Stimulated activated CD8-positive, alpha-beta memory T cell treated with anti-CD3 and anti-CD28 coated beads, Interleukin-12 subunit alpha, Interleukin-12 subunit beta, amount 100 ng/mL, for 24 hours (primary cell): ENCODE measurements around the gene DHRS13.
"Not testable (repeated sequence)": the region's sequence is repeated elsewhere in the genome, so short reads cannot be mapped to it uniquely, and the experiment has no call there.

Experiments used
- DNase-seq: peaks from one replicate; pipeline ENCODE4 v3.0.0-alpha.2; 2020; ENCODE audit errors: extremely low read depth

DHRS13 gene

DNA sequence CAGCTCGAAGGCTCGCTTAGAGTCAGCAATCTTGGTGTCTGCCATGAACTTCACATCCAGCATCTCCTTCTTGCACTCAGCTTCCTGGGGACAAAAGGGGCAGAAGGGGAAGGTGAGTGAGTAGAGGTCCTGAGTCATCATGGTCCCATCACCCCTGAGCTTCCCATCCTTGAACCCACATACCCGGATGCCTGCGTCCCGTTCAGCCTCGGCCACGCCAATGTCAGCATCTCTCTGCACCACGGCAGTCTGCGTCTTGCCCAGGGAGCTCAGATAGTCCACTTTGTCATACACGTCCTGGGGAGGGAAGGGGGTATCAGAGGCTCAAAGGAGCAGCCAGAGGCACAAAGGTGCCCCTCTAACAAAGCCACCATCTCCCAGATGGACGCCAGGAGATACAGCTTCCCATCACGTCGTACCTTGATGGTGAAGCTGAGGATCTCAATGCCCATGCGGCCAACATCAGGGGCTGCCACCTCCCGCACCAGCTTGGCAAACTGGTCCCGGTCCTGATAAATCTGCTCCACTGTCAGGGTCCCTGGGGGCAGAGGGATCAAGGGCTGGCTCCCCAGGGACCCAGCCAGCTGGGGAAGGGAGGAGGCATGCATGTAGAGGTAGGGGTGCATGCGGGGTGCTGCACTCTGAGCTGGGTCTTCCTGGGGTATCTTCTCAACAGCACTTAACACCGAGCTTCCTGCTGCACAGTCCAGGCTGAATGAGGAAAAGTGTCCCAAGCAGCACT is 20.6 kb downstream of the DHRS13 start:
- DNase-seq = no peak

DNA sequence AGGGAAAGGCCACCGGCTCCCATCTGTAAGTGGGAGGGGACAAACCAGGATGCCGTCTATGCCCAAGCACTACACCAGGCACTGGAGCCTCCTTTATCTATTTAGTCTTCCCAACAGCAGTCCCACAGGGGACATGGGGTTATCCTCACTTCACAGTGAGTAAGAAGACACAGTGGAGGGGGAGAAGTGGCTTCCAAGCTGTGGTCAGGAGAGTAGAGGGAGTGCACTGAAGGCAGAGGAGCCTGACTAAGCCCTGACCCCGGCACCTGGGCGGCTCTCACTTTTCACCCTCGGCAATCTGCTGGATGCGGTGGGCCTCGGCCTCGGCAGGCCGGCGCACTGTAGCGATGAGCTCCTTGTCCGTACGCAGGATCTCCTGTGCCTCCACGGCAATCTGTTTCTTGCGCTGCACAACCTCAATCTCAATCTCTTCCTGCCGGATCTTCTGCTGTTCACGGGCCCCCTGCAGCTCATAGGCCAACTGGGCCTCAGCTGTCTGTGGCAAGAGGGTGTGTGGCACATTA is 21.3 kb downstream of the DHRS13 start:
- DNase-seq = no peak

DNA sequence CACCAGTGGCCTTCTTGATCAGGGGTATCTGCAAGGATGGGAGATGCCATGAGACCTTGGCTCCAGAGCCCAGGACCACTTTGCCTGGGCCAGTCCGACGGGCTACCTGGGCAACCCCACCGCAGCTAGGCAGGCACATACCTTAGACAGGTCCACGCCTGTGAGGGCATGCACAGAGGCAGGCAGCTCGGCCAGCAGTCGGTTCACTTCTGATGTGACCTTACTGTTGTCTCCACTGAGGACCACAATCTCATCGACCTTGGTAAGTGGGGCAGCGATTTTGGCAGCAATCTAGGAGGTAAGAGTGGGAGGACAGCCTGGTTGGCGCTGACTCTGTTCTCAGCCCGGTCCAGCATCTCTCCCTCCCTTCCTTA is 22.3 kb downstream of the DHRS13 start:
- DNase-seq = no peak

DNA sequence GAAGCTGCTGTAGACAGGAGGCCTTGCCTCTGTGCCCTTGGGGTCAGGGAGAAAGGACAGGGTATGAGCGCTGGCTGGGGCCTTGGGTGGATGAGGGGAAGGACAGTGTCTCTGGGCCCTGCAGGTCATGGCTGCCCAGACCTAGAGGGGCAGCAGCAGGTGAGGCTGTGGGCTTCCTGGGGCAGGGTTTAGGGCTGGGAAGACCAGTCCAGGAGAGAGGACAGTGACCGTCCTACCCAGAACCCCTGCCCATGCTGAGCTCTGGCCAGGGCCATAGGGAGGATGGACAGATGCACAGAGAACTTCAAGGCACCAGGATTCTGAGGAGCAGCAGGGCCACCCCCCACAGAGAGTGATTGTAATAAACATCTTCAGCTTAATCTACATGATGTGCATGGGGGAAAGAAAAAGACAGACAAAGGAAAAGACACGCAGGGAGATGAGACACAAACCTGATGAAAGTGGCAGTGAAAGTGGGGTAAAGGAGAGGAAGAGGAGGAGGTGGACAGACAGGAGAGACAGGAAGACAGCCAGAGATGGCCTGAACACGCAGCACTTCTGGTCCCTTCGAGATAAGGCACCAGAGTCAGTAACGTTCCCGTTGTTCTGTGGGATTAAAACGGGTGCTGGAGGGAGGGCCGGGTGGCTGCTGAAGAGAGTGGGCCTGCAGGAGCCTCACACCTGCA is 22.9 kb downstream of the DHRS13 start:
- DNase-seq = no peak

DNA sequence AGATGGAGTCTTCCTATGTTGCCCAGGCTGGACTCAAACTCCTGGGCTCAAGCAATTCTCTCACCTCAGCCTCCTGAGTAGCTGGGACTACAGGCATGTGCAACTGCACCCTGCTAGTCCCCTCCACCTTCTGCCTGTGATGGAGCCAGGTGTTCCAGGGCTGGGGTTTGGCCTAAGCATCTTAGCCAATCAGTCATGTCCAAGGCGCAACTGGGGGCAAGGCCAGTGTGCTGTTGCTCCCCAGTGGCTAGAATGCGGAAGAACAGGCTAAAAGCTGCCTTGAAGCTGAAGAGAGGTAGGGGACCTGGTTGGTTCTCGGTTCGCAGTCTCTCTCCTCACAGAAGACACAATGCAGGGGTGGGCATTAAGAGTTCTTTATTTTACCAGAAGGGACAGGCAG is 23.9 kb downstream of the DHRS13 start:
- DNase-seq = no peak

DNA sequence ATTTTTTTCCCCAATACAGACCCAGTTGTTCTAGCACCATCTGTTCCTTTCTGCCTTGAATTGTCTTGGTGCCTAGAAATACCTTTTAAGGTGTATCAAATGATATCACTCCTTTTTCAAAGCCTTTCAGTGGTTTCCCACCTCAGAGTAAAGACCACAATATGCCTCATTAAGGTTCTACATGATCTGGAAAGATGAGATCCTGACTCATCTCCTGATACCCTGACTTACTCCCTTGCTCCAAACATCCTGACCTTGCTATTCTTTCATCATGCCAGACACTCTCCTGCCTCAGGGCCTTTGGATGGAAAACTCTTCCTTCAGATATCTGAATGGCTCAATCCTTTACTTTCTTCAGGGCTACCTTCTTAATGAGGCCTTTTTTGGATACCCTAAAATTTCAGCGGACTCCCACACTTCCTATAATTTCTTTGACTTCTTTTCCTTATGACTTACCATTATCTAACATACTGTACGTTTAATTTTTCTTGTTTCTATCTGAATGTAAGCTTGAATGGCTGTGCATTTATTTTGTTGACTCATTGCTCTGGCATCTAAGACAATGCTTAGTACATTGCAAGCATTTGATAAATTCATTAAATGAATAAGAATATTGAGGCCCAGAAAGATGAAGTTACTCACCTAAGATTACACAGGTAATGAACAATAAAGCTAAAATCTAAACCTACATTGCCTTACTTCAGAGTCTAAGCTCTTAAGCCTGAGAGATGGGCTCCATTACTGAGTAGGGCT is 24.5 kb downstream of the DHRS13 start:
- DNase-seq = no peak

DNA sequence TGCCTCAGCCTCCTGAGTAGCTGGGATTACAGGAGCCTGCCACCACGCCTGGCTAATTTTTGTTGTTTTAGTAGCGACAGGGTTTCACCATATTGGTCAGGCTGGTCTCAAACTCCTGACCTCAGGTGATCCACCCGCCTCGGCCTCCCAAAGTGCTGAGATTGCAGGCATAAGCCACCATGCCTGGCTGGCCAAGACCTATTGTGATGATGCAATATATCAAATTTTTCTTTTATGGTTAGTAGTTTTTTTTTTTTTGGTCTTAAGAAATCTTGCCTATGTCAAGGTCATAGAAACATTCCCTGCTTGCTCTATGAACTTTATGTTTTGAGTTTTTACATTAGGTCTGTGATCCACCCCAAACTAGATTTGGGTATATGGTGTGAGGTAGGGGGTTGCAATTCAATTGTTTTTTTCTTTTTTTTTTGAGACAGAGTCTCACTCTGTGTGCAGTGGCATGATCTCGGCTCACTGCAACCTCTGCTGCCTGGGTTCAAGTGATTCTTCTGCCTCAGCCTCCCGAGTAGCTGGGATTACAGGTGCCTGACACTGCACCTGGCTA is 25.6 kb downstream of the DHRS13 start:
- DNase-seq = not testable (repeated sequence)

DNA sequence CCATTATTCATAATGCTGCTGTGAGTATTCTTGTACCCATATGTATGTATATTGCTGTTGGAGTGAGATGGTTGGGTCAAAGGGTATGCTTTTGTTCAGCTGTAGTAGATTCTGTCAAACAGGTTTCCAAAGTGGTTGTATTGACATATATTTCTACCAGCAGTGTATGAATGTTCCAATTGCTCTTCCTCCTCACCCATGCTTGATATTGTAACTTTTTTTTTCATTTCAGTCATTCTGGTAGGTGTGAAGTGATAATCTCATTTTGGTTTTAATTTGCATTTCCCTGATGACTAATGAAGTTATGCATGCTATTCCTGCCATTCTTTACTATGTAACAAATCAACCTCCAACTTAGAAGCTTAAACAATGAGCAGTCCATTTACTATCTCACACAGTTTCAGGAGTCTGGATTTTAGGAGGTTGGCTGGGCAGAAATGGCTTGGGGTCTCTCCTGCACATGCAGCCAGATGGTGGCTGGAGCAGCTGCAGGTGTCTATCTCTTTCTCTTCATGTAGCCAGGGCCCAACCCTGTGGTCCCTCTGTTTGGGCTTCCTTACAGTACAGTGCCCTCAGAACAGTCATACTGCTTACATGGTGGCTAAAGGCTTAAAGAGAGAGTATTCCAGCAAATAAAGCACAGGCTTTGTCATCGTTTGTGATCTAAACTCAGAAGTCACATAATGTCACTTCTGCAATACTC is 26.9 kb downstream of the DHRS13 start:
- DNase-seq = no peak

DNA sequence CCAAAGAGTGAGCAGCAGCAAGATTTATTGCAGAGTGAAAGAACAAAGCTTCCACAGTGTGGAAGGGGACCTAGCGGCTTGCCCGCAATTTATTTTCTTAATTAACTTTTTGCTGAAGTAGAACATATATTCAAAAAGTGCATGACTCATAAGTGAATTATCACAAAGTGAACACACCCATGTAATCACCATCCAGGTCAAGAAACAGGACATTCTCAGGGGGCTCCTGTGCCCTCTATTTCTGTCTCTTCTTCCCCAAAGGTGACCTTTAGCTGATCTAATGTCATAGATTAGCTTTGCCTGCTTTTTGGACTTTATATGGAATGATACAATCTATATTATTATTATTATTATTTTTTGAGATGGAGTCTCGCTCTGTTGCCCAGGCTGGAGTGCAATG is 28.1 kb downstream of the DHRS13 start:
- no peak for DNase-seq

DNA sequence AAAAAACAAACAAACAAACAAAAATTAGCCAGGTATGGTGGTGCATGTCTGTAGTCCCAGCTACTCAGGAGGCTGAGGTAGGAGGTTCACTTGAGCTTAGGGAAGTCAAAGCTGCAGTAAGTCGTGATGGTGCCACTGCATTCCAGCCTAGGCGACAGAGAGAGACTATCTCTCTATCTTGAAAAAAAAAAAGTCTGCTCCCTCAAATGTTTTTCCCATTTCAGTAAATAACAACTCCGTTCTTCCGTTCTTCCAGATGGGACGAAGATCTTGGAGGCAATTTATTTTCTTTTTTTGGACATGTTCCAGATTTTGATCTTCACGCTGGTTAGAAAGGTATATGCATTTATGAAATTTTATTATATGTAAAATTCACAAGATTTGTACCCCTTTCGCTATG is 29.0 kb downstream of the DHRS13 start:
- DNase-seq = no peak

DNA sequence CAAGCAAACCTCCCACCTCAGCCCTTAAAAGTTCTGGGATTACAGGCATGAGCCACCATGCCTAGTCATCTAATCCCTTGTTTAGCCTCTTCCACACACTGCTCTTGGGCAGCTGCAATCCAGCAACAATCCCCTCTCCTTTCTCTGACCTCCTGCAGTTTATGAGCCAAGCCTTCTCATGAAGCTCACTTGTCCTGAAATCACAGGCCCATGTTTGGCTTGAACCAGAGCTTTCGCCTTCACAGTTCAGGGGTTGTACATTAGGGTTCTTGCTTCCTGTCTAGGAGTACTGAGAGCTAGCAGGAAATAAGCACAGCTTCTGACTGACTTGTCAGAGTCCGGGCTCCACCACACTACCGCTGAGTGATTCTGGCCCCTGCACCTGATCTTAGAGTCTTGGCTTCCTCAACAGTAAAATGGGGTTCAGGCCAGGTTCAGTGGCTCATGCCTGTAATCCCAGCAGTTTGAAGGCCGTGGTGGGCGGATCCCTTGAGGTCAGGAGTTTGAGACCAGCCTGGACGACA is 31.8 kb downstream of the DHRS13 start:
- no peak for DNase-seq

DNA sequence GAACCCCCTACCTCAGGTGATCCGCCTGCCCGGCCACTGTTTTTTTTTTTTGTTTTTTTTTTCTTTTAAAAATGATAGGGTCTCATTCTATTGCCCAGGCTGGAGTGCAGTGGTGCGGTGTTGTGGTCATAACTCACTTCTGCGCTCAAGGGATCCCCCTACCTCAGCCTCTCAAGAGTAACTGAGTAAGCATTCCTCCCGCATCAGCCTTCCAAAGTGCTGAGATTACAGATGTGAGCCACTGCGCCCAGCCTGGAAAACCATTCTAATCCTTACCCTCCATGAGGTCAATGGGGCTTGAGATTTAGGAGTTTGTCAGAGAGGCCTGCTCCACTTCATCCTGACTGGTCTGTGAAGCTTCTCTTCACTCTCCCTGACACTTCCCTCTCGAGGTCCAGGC is 35.6 kb downstream of the DHRS13 start:
- DNase-seq = no peak

DNA sequence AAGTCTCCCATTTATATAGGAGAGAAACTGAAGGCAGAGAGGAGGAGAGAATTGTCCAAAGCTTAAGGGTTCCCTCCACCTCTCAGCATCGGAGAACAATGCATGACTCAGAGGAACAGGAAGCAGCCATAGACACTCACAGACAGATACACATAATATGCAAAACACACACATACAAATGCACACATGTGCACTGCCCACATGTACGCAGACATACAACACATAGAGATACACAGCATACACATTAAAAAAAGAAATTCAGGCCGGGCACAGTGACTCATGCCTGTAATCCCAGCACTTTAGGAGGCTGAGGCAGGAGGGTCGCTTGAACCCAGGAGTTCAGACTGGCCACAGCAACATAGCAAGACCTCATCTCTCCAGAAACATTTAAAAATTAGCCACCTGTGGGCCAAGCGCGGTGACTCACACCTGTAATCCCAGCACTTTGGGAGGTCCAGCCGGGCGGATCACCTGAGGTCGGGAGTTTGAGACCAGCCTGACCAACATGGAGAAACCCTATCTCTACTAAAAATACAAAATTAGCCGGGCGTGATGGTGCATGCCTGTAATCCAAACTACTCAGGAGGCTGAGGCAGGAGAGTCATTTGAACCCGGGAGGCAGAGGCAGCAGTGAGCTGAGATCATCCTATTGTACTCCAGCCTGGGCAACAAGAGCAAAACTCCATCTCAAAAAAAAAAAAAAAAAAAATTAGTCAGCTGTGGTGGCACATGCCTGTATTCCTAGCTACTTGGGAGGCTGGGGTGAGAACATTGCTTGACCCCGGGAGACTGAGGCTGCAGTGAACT is 36.7 kb downstream of the DHRS13 start:
- no peak for DNase-seq

DNA sequence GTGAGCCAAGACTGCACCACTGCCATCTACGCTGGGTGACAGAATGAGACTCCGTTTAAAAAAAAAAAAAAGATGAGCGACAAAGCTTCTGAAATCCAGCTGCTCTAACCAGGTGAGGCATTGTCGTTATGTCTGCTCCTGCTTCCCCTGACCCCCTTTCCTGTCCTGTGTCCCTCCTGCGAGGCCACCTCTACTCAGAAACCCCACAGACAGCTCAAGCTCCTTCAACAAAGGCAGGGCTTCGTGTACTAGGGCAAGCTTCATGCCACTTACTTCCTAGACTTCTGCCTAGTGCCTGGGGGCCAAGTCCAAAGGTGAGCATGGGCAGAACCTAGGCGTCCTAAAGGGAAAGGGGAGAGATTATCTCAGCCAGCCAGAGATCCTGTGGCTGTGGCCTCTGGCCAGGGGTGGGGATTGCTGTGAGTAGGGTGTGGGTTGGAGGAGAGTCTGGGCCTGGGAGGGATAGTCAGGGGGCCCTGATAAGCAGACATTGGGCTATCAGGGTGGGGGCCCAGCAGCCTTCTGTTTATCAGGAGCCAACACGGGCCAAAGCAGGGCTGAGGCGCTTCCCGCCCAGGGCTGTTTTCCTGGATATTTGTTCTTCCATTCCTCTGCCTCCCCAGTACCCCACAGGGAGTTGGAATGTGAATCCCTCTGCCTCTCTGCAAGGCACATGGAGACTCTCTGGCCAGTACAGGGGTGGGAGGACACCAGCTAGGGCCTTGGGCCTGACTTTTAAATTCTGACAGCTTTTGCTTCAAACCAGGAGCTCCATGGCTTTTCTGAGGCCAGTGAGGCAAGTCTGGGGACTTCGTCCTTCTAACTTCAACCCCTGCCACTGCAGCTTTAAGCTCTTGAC is 37.7 kb downstream of the DHRS13 start:
- no peak for DNase-seq

DNA sequence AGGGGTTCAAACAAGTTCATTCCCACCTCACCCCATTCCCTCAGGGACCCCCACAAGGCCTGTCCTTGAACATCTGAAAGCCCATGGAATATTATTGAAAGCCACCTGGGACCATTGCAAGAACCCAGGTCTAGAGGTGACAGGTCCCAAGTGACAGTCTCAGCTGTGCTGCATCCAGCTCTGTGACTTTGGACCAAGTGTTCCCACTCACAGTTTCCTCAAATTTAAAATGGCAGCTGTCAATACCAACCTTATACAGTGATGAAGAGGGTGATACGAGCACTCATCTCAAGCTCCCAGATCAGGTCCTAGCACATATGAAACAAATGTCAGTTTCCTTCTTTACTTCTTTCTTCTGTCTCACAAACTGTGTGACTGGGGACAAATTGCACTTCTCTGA is 38.9 kb downstream of the DHRS13 start:
- DNase-seq = no peak

DNA sequence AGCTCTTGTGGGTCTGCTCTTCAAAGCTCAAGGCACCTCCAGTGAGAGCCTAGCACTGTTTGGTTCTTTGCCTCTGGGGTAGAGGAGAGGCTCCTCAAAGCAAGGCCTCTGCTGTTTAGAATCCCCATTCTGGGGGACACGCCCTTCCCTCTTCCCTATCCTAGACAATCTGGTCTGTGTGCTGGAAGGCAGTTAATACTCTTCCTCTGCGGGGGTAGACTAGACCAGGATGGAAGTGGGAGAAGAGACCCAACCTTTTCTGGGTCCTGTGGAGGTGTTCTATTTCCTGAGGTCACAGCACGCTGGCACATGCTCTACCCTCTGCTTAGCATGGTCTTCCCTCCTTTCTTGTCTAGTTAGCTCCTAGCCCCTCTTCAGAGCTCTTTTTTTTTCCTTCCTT is 40.3 kb downstream of the DHRS13 start:
- no peak for DNase-seq

DNA sequence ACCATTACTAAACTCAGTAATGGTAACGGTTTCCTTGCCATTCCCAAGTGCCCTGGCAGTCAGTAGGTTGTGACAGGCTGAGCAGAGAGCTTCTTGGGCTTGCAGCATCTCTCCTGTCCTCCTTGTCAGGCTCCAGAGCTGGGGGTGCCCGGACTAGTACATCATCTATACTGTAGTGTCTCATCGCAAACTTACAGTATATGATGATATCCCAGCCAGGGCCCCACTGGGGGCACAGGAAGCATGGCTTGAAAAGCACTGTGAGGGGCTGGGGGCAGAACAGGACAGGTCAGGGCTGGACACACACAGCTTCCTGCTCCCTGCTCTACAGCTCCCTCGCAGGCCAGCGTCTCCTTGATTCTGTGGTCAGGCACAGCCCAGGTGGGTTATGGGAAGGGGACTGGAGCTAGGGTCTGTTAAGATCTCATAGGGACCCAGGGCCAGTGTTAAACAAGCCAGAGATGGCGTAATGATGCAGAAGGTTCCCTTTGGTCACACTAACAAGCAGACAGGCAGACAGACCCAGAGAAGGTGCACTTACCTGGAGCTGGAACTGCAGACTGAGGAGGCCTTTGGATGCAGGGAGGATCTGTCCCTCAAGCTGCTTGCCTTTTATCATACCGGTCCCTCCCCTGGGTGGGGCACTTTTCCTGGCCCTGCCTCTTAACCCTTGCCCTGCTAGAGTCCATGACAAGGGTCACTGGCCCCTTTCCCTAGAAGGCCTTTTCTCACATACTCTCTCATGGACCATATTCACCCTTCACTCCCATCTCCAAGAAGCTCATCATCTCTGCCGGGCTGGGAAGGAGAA is 41.3 kb downstream of the DHRS13 start:
- DNase-seq = no peak

DNA sequence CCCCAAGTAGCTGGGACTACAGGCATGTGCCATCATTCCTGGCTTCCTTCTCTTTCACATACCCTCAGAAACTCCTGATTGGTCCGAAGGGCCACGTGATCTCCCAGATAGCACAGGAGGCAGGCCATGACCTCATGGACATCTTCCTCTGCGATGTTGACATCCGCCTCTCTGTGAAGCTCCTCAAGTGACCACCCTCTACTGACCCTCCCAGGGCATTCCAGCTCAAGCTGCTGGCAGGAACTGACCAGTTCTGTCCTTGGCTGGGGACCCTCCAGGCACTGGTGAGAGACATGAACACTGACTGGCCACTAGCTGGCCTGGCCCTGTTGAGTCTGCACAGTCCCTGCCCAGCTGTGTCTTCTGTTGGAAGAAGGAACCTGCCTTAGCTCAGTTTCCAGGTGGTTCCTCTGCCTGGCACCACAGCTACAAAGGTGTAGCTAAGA is 42.5 kb downstream of the DHRS13 start:
- DNase-seq = no peak
